ENCODE measurements around the gene ITFG1. TPM values are rescaled to one million over a fixed set of nuclear protein-coding genes. Genes with fewer than 3 reads are reported as not detected.

ITFG1 gene
- total RNA-seq, 4 donors from 2014 or later = 32.5 to 63.1 (median 43.1) TPM

GRCh38 chr16:47150067-47150466 lies 310.8 kb downstream of the ITFG1 start:
- no peak for DNase-seq (ENCODE audit: low spot score)
- ATAC-seq (ENCODE audit: low FRiP score) = no peak
- TF ChIP-seq, protein P1, sequence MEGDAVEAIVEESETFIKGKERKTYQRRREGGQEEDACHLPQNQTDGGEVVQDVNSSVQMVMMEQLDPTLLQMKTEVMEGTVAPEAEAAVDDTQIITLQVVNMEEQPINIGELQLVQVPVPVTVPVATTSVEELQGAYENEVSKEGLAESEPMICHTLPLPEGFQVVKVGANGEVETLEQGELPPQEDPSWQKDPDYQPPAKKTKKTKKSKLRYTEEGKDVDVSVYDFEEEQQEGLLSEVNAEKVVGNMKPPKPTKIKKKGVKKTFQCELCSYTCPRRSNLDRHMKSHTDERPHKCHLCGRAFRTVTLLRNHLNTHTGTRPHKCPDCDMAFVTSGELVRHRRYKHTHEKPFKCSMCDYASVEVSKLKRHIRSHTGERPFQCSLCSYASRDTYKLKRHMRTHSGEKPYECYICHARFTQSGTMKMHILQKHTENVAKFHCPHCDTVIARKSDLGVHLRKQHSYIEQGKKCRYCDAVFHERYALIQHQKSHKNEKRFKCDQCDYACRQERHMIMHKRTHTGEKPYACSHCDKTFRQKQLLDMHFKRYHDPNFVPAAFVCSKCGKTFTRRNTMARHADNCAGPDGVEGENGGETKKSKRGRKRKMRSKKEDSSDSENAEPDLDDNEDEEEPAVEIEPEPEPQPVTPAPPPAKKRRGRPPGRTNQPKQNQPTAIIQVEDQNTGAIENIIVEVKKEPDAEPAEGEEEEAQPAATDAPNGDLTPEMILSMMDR (IDR thresholded peaks at IDR 0.05) = no peak

DNA sequence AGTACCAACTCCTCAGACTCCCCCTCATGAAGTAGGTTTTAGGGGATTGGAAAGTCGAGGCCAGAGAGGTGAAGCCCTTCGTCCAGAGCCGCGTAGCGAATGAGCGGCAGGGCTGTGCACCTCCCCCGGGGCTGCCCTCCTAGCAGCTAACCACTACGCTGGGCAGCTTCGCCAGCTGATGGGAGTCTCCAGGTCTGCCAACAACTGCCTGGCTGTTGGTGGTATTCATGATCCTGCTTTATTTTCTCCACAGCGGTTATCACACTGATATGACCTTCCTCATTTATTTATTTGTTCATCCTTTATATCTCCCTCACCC lies 316.3 kb downstream of the ITFG1 start:
- DNase-seq (ENCODE audit: low spot score) (no peak), ATAC-seq (ENCODE audit: low FRiP score) (no peak)
- TF ChIP-seq, protein P1 (IDR thresholded peaks at IDR 0.05) = no peak

DNA sequence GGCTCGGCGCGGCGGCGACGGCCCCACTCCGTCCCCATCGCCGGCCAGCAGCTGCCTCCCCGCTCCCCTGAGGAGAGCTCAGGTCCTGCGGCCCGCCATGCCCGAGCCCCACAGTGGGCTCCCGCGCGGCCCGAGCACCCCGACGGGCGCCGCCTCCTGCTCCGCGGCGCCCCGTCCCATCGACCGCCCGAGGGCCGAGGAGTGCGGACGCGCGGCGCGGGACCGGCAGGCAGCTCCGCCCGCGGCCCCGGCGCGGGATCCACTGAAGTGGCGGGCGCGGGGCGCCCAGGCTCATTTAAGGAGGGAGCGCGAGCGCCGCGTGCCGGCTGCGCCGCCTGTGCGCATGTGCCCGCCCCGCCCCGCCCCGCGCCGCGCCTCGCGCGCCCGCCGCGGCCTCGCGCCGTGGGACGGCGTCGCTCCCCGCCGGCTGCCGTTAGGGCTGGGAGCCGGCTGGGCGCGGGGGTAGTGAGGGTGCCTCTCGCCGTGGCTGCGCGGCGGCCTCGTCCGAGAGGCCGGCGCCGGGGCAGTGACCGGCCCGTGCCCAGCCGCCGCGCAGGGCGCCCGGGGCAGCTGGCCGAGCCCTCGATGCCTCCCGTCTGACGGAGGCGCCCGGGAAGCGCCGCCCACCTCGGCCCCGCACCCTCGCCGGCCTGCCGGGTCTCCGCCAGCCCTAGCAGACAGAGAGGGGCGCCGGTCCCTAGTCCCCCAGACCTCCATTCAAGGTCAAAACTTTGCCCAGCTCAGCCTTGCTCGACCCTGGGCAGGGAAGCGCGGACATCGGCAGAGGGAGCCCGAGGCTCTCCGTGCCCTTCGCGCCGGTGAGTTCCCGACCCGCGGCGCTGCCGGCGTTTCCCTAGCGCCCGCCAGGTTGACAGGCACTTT lies 316.9 kb downstream of the ITFG1 start, which contains the start of gene NETO2:
Gene NETO2 (minus strand): TSS at position 269 of the 882 bp plus-strand sequence. CDS start 333 bp downstream, outside the sequence.
- ATAC-seq (ENCODE audit: low FRiP score) (peak; percentile 52), DNase-seq (ENCODE audit: low spot score) (no peak)
- TF ChIP-seq, protein P1 (IDR thresholded peaks at IDR 0.05) = no peak

- ATAC-seq (ENCODE audit: low FRiP score) = peak; percentile 58
- DNase-seq (ENCODE audit: low spot score) = no peak
- TF ChIP-seq, protein P1 (IDR thresholded peaks at IDR 0.05) = no peak
Observed at GRCh38 chr16:47142821-47143676, 317.8 kb downstream of the ITFG1 start.

DNA sequence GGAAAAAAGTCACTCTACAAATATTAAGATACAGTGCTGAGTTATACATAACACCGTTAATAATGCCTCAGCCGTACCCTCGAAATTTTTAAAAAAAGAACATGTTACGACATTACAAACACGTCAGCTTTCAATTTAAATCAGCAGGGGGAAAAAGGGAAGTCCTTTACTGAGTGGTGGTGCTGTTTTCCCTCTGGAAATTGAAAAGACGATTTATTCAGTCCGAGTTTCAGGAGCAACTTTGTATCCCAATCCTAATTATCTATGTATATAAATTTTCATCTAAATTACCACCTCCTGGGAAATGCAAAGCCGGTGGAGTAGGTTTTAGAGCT lies 318.4 kb downstream of the ITFG1 start:
- no peak for DNase-seq (ENCODE audit: low spot score)
- ATAC-seq (ENCODE audit: low FRiP score) = no peak
- TF ChIP-seq, protein P1 (IDR thresholded peaks at IDR 0.05) = no peak

DNA sequence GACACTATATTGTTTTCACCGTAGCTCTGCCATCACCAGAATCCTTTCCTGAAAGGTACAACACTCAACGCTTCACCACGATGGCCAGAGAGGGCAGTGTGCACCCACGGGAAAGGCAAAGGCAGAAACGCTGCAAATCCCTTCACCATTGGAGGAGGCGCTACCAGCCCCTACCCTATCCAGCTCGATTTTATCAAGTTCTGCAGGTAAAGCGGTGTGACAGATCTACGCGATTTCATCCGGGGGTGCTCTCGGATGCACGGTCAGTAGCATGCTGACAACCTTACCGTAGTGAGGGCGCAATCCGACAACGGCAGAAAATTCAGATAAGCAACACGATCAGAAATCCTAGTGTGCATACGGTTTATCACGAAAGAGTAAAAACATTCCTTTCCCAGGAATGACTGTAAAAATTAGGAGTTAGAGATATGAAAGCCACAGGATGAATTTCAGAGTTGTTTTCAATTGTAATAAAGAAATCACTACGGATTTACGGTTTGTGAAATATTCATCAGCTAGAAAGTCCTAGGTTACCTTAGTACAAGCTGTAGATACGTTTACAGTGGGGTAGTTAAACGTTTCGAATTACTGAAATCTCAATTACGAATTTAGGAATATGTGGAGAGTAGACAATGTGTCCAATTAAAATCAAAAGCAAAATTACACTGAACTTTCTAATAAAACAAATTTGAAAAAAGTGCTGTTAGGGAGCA lies 318.9 kb downstream of the ITFG1 start:
- peak; percentile 36 for DNase-seq (ENCODE audit: low spot score)
- TF ChIP-seq, protein P1 (IDR thresholded peaks at IDR 0.05) = peak in 1 of 3 donors; percentile 33
- ATAC-seq (ENCODE audit: low FRiP score) = peak; percentile 83
